ENCODE results near the gene NR2C2.

DNA sequence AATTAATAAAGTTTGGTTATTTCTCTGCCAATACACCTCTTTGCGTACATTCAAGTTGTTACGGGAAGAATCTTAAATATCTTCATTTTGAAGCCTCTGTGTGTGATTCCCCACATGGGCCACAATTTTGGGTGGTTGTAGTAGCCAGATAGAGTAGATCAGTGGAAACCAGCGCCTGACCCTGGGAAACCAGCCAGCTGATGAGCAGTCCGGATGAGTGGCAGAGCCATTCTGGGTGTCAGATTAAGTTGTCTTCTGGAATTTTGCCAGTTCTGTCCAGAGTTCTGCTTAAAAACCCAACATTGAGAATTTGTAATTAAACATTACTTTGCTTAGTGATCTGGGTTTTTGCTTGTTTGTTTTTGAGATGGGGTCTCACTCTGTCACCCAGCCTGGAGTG is 68.1 kb downstream of the NR2C2 start:
- TF ChIP-seq, protein P1, sequence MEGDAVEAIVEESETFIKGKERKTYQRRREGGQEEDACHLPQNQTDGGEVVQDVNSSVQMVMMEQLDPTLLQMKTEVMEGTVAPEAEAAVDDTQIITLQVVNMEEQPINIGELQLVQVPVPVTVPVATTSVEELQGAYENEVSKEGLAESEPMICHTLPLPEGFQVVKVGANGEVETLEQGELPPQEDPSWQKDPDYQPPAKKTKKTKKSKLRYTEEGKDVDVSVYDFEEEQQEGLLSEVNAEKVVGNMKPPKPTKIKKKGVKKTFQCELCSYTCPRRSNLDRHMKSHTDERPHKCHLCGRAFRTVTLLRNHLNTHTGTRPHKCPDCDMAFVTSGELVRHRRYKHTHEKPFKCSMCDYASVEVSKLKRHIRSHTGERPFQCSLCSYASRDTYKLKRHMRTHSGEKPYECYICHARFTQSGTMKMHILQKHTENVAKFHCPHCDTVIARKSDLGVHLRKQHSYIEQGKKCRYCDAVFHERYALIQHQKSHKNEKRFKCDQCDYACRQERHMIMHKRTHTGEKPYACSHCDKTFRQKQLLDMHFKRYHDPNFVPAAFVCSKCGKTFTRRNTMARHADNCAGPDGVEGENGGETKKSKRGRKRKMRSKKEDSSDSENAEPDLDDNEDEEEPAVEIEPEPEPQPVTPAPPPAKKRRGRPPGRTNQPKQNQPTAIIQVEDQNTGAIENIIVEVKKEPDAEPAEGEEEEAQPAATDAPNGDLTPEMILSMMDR (IDR thresholded peaks at IDR 0.05), result no peak
- TF ChIP-seq POLR2A (IDR thresholded peaks at IDR 0.05), result no peak
